Stimulated activated CD8-positive, alpha-beta memory T cell treated with anti-CD3 and anti-CD28 coated beads, Interleukin-12 subunit alpha, Interleukin-12 subunit beta, amount 100 ng/mL, for 24 hours (primary cell): ENCODE measurements around the gene KRT5.

Experiments used
- DNase-seq: peaks from one replicate; pipeline ENCODE4 v3.0.0-alpha.2; 2020; ENCODE audit errors: extremely low read depth

The KRT5 gene

DNA sequence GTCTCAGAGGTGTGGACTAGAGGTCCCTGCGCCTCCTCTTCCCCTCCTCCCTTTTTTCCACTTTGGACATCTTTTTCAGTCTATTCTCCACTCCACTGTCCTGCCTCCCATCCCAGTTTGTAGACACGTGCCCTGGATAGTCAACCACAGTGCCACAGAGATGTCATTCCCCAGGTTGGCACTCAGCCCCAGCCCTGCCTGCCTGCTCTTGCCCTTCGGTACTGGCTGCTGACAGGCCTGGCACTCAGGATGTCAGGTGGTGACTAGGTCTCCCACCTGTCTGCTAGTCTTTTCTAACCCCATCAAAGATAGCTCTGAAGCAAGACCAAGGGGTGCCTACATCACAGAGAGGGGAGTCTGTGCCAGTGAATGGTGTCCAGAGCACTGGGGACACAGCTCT is 16.9 kb upstream of the KRT5 start:
- DNase-seq: no peak

DNA sequence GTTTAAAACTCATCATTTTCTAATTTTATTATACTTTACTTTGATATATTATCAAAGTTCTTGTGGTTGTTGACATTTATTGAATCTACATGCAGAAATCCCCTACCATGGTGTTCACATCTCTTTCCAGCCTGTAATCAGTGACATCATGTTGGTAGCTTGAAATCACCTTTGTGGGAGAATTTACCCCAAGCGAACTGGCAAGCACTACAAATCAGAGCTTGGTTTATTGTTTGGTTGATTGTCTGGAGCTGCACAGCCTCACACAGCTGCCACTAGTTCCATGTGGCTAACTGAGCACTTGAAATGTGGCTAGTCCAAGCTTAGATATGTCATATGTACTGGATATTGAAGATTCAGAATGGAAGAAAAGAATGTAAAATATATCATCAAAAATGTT is 15.4 kb upstream of the KRT5 start:
- no peak for DNase-seq

DNA sequence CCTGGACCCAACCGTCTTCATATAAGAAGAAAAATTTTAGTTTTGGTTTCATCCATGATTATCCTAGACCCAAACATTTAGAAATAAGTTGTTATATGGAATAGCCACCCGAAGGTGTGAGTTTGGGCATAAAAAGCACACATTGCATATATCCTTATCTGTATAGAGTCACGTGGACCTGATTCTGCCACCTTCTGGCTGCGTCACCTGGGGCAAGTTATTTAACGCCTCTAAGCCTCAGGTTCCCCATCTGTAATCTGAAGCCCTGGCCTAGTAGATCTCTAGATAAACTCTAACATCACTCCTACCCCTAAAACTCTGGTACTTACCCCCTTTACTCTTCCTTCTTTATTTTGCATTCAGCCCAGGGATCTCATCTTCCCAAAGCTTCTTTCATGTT is 14.3 kb upstream of the KRT5 start:
- no peak for DNase-seq

DNA sequence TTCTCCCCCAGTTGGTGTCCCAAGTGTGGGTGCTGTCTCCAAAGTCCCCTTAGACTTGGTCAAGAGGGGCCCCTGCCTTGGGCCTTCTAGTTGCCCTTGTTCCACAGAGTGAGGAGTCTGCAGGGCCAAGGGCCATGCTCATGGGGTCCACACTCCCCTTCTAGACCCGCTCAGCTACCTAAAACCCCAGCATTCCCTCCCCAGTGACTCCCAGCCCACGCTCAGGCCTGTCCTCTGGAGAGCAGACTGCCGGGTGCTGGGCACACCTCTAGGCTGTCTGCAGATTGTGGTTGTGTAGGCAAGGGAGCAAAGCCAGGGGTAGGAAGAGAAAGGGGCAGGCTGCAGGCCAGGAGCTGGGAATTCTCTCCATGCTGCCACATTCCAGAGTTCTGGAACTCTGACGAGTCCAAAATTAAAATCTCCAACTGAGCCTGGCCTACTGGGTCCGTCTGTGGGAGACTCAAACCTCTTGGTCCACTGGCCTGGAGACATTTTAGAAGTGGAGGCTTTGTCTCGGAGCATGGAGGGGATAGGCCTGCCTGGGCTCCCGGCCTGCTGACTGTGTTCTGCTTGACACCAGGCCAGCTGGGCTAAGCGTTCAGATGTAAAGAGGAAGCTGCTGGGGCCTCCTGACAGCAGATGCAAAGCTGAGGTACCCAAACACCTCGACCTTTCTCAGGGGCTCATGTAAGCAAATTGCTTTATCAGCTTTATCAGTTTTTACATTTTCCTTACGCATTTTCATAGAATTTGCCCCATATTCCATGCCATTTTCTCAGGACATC is 13.7 kb upstream of the KRT5 start:
- DNase-seq: no peak

DNA sequence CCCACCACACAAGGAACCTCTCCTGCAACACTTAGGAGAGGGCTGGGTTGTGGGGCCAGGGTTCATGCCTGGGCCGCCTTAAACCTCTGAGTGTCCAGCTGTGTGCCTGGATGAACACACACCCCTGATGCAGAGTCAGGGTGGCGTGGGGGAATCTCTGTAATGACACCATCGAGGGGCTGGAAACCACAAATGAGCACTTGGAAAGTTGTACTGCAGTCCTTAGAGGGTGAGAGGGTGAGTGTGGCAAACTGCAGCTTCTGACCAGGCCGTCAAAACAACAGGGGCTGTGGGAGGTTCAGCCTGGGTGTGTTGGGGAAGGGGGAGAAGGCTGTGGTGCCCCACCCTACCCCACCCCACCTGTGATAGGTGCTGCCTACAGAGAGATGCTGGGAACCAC is 12.4 kb upstream of the KRT5 start:
- DNase-seq: no peak

DNA sequence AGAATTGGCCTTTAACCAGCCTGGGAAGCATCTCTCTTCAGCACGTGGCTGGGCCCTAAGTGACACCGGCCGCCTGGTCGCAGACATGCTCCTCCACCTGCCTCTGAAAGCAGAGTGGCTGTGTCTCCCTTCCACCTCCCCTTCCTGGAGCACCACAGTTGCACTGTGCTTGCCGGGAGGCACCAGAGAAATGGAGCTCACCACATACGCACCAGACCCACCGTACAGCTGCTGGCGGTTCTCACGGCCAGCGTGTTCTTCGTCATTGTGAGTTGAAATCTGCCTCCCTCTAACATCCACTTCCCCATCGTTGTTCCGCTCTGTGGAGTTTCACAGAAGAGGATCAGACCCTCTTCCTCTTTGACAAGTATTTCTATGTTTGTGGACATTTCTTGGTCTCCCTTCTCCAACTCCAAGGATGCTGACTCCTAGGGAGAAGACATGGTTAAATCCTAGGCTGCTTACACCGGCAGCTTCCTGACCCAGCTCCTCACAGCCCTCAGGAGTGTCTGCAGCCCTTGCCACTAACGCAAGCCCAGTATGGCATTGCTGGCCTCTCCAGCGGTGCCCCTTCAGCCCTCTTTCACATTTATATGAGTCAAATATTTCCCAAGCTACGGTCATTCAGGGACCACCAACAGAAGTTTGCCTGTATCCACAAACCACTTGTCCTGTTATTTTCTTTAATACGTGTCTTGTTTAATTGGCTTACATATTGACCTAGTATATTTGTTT is 11.5 kb upstream of the KRT5 start:
- DNase-seq: no peak

DNA sequence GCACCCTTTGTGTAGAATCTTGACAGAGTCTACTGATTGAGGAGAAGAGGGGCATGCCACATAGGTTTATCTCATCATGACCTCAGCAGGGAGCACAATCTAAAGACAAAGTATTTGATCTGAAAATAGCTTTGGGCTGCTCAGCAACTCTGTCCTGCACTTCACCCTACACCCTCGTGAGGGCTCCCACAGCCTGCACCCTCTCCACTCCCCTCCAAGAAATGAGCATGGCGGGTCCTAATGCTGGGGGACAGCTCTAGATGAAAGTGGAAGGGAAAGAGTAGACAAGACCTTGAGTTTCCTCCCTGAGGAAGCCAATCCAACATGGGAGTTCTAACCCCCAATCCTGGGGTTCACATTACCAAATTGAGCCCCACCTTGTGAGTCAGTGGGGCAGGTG is 10.7 kb upstream of the KRT5 start:
- no peak for DNase-seq

DNA sequence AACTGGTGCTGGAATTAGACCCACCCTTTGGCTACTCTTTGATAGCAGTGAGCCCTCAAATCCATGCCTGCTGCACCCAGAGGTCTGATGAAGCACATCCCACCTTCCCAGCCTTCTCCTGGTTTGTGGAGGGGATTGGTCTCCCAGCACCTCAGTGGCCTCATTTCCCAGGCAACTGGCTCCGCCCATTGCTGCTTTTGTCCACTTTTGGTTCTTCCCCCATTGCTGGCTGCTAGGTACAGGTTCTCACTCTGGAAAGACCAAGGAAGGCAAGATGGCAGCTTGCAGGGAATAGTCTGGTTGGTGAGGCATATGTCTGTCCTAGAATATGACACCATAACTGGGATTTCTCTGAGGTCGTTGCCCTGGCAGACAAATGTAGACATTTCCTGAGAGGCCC is 10.2 kb upstream of the KRT5 start:
- DNase-seq: no peak

DNA sequence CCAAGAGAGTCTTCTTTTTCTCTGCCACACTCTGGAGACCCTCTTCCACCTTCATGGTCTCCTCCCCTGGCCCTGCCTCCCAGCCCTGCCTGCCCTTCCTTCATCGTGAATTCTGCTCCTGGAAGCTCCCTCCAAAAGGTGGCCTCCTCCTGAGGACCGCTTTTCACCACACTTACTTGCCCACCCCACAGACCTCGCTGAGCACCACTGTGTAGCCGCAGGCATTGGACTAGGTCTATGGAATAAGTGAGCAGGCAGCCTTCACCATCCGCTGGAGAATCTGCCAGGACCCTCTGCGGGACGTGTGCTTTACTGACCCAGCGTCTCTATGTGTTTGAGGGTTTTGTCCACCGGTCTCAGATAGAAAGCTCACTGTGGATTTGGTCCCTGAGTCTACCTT is 9.7 kb upstream of the KRT5 start:
- no peak for DNase-seq

DNA sequence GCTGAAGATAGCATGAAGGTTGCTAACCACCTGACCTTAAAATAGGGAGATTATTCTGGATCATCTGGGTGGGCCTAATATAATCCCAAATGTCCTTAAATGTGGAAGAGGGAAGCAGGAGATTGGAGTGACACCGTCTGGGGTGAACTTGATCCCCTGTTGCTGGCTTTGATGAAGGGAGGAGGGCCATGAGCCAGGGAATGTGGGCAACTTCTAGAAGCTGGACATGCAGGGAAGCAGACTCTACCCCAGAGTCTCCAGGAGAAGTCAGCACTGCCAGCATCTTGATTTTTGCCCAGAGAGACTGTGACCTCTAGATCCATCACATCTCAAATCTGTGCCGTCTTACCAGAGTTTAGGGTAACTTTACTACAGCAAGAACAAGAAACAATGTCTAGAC is 9.2 kb upstream of the KRT5 start:
- no peak for DNase-seq

DNA sequence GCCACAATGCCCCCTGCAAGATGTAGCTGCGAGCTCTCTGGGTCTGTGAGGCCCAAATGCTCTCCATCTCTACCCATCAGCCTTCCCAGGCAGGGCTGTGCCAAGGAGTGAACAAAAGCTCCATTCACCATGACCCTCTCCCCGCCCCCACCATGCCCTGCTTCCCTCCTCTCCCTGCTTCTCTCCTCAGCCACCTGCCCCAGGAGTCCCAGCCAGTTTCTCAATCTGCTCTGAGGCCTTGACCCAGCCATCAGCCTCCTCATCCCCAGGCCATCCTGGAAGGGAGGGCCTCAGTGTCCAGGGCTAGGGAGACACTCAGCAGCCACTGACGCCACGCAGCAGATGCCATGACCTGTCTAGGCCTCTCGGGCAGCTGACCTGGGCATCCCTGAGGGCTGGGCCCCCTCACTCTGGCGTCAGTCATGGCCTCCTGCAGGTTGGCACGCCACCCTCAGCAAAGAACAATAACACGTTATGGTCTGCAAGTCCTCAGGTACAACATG is 8.5 kb upstream of the KRT5 start:
- no peak for DNase-seq

DNA sequence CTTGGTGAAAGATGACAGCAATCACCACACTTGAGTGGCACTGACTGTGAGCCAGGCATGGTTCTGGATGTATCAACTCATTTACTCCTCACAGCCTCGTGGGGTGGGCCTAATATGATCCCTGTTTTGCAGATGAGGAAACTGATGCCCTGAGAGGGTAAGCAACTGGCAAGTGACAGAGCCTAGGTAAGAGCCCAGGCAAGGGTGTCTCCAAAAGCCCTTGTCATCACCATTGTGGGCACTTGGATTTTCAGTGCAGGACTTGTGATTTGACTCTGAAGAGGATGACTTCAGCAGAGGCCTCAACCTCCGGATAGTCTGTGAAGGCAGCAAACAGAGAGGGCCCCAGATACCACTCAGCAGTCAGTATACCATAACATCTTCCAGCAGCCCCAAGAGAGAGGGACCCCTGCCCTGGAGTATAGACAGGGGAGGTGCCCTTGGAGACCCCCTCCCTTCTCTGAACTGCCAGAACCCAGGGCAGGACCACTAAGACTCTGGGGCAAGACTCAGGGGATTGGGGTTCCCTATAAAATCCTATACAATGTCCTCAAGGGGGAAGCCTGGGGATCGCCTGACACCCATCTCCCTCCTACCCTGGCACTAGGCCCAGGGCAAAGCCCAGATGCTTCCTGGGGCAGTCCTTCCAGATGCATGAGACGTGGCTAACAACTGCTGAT is 7.1 kb upstream of the KRT5 start:
- no peak for DNase-seq

DNA sequence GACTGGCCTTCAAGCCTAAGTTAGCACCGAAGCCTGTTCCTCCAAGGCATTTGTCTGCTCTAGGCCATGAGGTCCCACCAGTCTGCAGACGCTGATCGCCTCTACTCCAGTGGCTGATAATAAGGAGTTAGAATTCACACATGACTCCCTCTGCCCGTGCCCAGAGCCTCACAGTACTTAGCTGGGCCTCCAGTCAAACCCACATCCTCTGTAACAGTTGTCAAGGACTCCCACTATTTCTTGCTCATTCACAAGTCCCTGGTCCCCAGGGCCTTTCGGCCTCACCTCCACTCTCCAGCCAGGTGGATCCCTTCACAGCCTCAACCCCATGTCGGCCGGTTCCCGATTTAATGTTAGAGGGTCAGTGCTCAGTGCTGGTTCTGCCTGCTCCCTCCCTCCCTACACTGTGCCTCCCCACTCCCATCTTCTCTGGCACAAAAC is 6.3 kb upstream of the KRT5 start:
- no peak for DNase-seq

DNA sequence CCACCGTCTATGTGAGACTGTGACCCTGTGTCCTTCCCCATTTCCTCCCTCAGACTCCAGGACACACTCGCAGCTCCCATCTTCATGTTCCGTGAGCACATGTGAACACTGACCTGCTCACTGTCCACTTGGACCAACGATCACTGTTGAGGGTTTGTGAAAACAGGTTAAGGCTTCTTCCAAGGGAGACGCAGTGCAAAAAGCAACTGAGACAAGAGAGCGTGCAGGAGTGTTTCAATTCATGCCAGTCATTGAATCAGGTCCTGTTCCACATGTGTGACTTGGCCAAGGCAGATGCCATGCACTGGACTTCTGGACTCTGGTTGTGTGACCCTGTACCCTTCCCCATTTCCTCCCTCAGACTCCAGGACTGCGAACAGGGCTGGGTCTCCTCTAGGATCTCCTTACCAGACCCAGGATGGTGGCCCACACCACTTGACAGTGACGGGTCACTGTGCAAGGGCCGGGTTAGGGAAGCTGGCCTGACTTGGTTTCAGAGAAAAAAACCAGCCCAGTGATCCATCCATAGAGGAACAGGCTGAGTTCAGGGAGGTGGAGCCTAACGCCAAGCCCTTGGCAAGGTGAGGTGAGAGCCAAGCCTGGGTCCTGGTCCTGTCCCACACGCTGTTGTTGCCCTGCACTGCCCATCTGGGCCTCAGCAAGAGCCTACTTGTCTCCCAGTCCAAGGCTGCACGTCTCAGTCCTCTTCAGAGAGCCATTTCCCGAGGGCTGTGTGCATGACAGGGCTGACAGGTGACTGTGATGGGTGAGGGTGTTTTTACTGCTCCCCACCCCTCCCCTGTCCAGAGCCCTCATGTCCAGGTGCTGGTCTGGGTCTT is 5.7 kb upstream of the KRT5 start:
- no peak for DNase-seq

DNA sequence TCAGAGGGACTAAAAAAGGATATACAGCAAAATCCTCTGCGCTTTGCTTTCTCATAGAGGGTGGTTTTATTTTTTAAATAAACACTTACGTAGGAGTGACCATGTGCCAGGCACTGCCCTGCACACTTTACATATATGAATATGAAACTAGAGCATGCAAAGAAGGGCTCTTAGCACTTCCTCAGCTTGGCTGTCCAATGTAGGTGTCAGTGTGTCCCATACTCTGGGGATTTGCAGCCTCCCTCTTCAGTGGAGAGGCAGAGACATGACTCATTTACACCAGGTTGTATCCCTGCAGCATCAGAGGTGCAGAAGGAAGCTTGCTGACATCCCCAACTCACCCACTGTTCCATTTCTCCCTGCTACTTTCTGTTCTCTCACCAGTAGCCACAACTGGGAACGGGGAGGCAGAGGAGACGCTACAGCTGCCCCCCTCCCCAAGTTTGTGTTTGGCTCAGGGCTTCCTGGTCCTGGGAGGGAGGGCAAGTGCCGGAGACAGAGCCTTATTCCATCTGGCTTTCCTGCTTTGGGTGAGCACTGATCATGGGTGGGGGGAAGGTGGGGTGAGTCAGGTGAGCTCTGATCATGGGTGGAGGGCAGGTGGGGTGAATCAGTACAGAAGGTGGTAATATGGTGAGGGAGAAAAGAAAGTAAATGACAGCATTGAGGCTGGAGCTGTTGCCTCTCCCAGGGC is 4.9 kb upstream of the KRT5 start:
- no peak for DNase-seq

DNA sequence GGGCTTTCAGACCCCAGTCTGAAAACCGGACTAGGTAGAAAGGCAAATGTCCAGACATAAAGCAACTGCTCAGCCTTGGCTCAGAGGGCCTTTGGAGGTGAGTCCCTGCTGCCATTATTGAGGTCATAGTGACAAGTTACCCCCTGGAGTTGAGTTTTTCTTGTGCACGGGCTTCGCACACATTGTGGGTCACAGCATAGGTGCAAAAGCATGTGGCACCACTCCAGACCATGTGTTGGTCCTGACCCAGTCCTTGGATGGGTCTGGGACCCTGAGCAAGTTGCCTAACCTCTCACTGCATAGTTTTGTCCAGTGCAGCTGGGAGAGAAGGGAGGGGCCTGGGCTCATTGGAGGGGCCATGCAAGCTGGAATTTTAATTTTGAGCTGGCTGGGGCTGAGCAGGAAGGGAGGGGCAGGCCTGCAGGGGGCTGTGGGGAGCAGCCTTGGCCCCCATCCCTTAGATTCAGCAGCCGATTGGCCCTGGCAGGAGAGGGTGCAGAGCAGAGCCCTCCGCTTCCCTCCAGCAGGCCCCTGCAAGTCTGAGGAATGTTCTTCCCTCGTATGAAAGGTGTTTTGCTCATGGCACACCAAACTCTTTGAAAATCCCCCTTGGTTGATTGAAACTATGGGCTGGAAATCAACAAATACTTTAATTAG is 4.2 kb upstream of the KRT5 start:
- no peak for DNase-seq

DNA sequence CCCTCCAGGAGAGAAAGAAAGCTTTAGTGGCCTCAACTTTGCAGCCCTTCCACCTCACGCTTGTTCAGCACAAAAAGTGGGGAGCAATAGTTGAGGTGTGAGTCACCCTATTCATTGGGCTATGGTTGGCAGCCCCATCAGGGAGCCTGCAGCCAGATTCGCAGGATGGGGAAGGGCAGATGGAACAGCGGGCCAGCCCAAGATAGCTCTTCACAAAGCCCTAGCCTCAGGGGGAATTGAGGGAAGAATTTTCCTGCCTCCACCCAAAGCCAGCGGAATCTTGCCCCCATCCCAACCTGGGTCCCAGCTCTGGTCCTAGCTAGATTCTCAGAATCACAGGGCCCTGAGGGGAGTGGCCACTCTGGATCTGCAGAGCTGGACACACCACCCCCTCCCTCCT is 3.6 kb upstream of the KRT5 start:
- no peak for DNase-seq

DNA sequence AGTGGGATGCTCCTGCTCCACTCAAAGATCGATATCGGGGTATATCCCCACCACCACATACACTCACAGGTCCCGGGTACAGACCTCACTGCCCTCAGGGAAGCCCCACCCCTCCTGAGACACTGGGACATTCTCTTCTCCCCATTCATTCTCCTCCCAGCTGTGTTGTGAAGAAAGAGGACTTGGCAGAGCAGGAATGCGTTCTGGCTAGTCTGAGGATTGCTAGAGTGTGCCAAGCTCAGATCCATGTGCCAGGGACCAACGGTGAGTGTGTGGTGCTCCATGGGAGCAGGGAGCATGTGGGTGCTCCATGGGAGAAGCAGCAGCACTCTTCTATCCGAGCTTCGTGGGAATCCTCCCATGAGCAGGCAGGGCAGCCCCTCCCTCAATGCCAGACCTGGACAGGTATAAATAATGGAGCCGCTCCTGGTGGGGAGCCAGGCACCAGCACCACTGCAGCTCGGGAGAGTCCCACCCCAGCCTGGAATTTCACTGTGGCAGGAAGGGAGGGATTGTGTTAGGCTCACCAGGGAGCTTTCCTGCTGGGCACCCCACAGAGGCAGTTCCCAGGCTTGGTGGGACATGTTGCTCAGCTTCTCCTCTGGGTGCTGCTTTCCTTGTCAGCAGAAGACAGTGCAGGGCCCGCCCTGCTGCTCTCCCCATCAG is 2.3 kb upstream of the KRT5 start:
- no peak for DNase-seq

DNA sequence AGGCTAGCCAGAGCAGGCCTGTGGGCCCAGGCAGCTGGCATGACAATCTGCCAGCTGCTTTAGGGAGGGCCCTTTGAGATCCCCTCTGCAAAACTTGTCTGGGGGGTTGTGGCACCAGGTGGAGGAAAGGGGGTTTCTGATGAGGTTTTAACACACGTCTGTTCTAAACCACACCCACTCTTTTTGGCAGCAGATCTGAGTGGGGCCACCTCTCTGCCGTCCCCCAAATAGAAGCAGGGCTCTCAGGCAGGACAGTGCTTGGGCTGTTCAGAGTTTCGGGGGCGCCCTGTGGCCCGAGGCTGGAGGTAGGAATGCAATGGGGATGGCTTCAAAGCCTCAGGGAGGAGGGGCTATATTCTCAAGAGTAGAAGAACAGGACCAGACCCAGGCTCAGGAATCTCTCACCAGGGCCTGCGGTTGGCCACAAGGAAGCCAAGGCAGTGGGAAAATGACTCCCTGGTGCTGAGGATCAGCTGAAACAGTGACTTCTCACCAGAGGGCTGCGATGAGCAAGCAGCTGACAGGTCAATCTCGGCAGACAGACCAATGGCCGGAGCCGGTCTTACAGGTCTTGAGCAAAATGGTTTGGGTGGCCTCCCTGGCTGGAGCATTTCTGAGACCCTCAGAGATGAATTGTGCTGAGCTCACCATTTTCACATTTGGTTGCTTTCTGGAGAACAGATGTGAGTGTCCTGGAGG is 1.5 kb upstream of the KRT5 start:
- no peak for DNase-seq

DNA sequence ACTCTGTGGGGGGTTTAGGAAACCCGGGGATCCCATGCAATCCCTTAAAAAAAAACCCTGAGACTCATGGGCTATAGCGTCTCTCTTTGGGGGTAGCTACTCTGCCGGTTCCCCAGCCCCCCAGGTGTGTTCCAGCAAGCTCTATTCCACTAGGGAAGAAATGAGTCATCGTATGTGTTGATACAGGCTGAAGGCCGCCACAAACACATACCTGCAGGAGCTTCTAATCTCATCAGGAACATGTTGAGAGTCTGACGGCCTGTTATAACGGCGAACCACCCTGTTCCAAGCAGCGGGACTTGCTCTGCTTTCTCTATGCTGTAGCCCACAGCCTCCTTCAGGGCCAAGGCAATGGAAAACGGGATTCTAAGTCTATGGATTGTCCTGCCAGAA is 977 bp upstream of the KRT5 start:
- DNase-seq: no peak
